A549 (cell line): ENCODE measurements around the gene AFF1.

ENCODE experiments used
- EP300 ChIP-seq, 2 experiments: fragments of >200 bp; sonication (Bioruptor Twin); formaldehyde crosslinking; IDR thresholded peaks; 2 replicates in 1 of 2; 3 replicates in 1 of 2; pipeline ENCODE4 v1.6.1; 2016 to 2017
- HOXA7 ChIP-seq: fragments of 250-450 bp; sonication (Bioruptor Pico); IDR thresholded peaks from 2 replicates; pipeline ENCODE4 v1.5.0; 2020; ENCODE audit warnings: mild to moderate bottlenecking, moderate library complexity
- POLR2A ChIP-seq: IDR thresholded peaks from 2 replicates; pipeline ENCODE4 v1.6.1; 2012; ENCODE audit warnings: mild to moderate bottlenecking, low read length
- TF ChIP-seq, protein P1 (sequence below): fragments of >200 bp; sonication (Bioruptor Twin); formaldehyde crosslinking; IDR thresholded peaks from 3 replicates; pipeline ENCODE4 v1.5.1; 2016

- no peak for TF ChIP-seq POLR2A
- TF ChIP-seq HOXA7 (CRISPR knock-in tag), result no peak
- TF ChIP-seq, protein P1, sequence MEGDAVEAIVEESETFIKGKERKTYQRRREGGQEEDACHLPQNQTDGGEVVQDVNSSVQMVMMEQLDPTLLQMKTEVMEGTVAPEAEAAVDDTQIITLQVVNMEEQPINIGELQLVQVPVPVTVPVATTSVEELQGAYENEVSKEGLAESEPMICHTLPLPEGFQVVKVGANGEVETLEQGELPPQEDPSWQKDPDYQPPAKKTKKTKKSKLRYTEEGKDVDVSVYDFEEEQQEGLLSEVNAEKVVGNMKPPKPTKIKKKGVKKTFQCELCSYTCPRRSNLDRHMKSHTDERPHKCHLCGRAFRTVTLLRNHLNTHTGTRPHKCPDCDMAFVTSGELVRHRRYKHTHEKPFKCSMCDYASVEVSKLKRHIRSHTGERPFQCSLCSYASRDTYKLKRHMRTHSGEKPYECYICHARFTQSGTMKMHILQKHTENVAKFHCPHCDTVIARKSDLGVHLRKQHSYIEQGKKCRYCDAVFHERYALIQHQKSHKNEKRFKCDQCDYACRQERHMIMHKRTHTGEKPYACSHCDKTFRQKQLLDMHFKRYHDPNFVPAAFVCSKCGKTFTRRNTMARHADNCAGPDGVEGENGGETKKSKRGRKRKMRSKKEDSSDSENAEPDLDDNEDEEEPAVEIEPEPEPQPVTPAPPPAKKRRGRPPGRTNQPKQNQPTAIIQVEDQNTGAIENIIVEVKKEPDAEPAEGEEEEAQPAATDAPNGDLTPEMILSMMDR, result no peak
- TF ChIP-seq EP300 (IDR thresholded peaks at IDR 0.05), result no peak
Observed at GRCh38 chr4:87117732-87118075, 182.9 kb downstream of the AFF1 start.
